Neural progenitor cell (in vitro differentiated cells): ENCODE data around the gene POFUT2. TPM values are rescaled to one million over a fixed set of nuclear protein-coding genes. Genes with fewer than 3 reads are reported as not detected.

ENCODE experiments used
- DNase-seq: peaks from one replicate; pipeline ENCODE4 v3.0.0-alpha.2; 2016; ENCODE audit warnings: low spot score
- H2AFZ ChIP-seq: fragments of 200-600 bp; sonication (generic); replicated peaks from 2 replicates; pipeline ENCODE4 v1.6.1; 2016; ENCODE audit warnings: antibody characterized with exemption
- H3F3A ChIP-seq: fragments of 200-600 bp; sonication (generic); 2 replicates; pipeline ENCODE4 v1.6.1; 2016; ENCODE audit warnings: antibody characterized with exemption, low read depth
- H3K27ac ChIP-seq: fragments of 200-600 bp; sonication (generic); 2 replicates; pipeline ENCODE4 v1.5.1; 2016; ENCODE audit warnings: mild to moderate bottlenecking
- H3K27me3 ChIP-seq: fragments of 200-600 bp; sonication (generic); 2 replicates; pipeline ENCODE4 v1.6.1; 2016; ENCODE audit warnings: mild to moderate bottlenecking, moderate library complexity
- H3K36me3 ChIP-seq: fragments of 200-600 bp; sonication (generic); 2 replicates; pipeline ENCODE4 v1.5.1; 2016
- H3K4me1 ChIP-seq: fragments of 200-600 bp; sonication (generic); 2 replicates; pipeline ENCODE4 v1.6.1; 2016; ENCODE audit warnings: mixed run types
- H3K4me2 ChIP-seq: fragments of 200-600 bp; sonication (generic); 2 replicates; pipeline ENCODE4 v1.6.1; 2016
- H3K4me3 ChIP-seq: fragments of 200-600 bp; sonication (generic); 2 replicates; pipeline ENCODE4 v1.5.1; 2016
- H3K79me2 ChIP-seq: fragments of 200-600 bp; sonication (generic); 2 replicates; pipeline ENCODE4 v1.6.1; 2016; ENCODE audit warnings: low read depth
- H3K9ac ChIP-seq: fragments of 200-600 bp; sonication (generic); 2 replicates; pipeline ENCODE4 v1.6.1; 2016
- H3K9me3 ChIP-seq: fragments of 200-600 bp; sonication (generic); 2 replicates; pipeline ENCODE4 v1.5.1; 2016; ENCODE audit warnings: low read depth
- H4K20me1 ChIP-seq: fragments of 200-600 bp; sonication (generic); 2 replicates; pipeline ENCODE4 v1.6.1; 2016; ENCODE audit warnings: low read depth
- H3K27ac Mint-ChIP-seq: 3 replicates; pipeline ENCODE4 v1.8.0; 2021; ENCODE audit warnings: mixed read lengths
- H3K27me3 Mint-ChIP-seq: 2 replicates; pipeline ENCODE4 v1.8.0; 2022; ENCODE audit warnings: low read depth, mild to moderate bottlenecking, inconsistent platforms, moderate library complexity, mixed read lengths; ENCODE audit not compliant: insufficient read depth
- H3K36me3 Mint-ChIP-seq: 3 replicates; pipeline ENCODE4 v1.8.0; 2021; ENCODE audit warnings: mixed read lengths
- H3K4me1 Mint-ChIP-seq: 3 replicates; pipeline ENCODE4 v1.8.0; 2021; ENCODE audit warnings: mixed read lengths
- H3K4me3 Mint-ChIP-seq: 3 replicates; pipeline ENCODE4 v1.8.0; 2021; ENCODE audit warnings: mild to moderate bottlenecking, moderate library complexity, mixed read lengths
- H3K9me3 Mint-ChIP-seq: 3 replicates; pipeline ENCODE4 v1.8.0; 2020; ENCODE audit warnings: mixed read lengths
- EZH2 ChIP-seq: fragments of 200-600 bp; sonication (generic); IDR thresholded peaks from 2 replicates; pipeline ENCODE4 v1.6.1; 2017; ENCODE audit warnings: antibody characterized with exemption, mild to moderate bottlenecking, moderate library complexity
- EZH2phosphoT487 ChIP-seq: fragments of 200-600 bp; sonication (generic); IDR thresholded peaks from 2 replicates; pipeline ENCODE4 v1.6.1; 2017; ENCODE audit warnings: antibody characterized with exemption
- total RNA-seq: library from RNA; depleted of rRNA; stranded (reverse); fragments of >200 nt; gene quantifications from 2 replicates; pipeline ENCODE4 v1.2.3, GENCODE V29; 2015; ENCODE audit warnings: low replicate concordance
- TF ChIP-seq, protein P1 (sequence below): fragments of 200-600 bp; sonication (generic); IDR thresholded peaks from 2 replicates; pipeline ENCODE4 v1.5.1; 2017; ENCODE audit warnings: antibody characterized with exemption, mild to moderate bottlenecking

Gene POFUT2
- total RNA-seq, 1 donor from 2014 or later = 28.5 TPM

DNA sequence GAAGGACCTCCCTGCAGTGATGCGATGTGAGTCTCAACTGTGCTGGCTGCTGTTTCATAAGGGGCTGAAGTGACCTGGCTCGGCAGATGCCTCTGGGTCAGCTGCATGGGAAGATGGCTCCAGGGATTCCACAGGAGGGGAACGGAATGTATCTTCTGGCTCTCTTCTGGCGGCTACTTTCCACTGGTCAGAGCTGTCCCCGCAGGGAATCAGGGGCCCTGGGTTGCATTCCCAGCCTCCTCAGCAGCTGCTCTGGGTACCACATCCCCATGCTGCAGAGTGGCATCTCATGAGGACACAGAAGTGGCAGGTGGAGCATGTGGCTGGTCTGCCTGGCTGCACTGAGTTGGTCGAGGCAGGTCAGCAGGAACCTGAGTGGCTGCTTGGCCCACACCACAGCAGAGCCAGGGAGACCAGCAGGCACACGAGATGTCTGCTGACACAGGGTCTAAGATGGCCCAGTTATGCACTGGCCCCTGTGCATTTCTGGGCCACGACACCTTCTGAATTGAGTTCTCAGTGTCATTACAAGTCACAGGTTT, 42.8 kb downstream of the POFUT2 start:
- Histone ChIP-seq H3K79me2 (no peaks in the 10 kb centered on the region), H3K27me3 (peaks cover 7% of the 10 kb centered on the region), H3K4me3 (no peak overlapping the region), H3K4me2 (no peak overlapping the region), H2AFZ (no peak overlapping the region), H3K27ac (no peak overlapping the region), H3F3A (peaks cover 4% of the 10 kb centered on the region), H3K36me3 (no peaks in the 10 kb centered on the region), H3K9ac (no peak overlapping the region), H3K9me3 (peaks cover 7% of the 10 kb centered on the region), H3K4me1 (peaks cover 9% of the 10 kb centered on the region), H4K20me1 (no peaks in the 10 kb centered on the region)
- Mint-ChIP-seq H3K36me3 (no peaks in the 10 kb centered on the region), H3K27ac (no peak overlapping the region), H3K4me3 (no peak overlapping the region), H3K27me3 (peaks cover 8% of the 10 kb centered on the region), H3K9me3 (peaks cover 27% of the 10 kb centered on the region), H3K4me1 (peaks cover 22% of the 10 kb centered on the region)
- TF ChIP-seq EZH2 (no peak), EZH2phosphoT487 (no peak)
- TF ChIP-seq, protein P1, sequence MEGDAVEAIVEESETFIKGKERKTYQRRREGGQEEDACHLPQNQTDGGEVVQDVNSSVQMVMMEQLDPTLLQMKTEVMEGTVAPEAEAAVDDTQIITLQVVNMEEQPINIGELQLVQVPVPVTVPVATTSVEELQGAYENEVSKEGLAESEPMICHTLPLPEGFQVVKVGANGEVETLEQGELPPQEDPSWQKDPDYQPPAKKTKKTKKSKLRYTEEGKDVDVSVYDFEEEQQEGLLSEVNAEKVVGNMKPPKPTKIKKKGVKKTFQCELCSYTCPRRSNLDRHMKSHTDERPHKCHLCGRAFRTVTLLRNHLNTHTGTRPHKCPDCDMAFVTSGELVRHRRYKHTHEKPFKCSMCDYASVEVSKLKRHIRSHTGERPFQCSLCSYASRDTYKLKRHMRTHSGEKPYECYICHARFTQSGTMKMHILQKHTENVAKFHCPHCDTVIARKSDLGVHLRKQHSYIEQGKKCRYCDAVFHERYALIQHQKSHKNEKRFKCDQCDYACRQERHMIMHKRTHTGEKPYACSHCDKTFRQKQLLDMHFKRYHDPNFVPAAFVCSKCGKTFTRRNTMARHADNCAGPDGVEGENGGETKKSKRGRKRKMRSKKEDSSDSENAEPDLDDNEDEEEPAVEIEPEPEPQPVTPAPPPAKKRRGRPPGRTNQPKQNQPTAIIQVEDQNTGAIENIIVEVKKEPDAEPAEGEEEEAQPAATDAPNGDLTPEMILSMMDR = no peak
- DNase-seq = no peak

- H3F3A ChIP-seq = no peaks in the 10 kb centered on the region
- Mint-ChIP-seq H3K36me3 (no peaks in the 10 kb centered on the region), H3K27ac (no peak overlapping the region), H3K9me3 (peaks cover 24% of the 10 kb centered on the region), H3K27me3 (peaks cover 8% of the 10 kb centered on the region), H3K4me3 (no peak overlapping the region), H3K4me1 (peaks cover 11% of the 10 kb centered on the region)
- H2AFZ ChIP-seq = no peak overlapping the region
- peaks cover 2% of the 10 kb centered on the region for H3K4me1 ChIP-seq
- H3K9me3 ChIP-seq = peaks cover 7% of the 10 kb centered on the region
- no peak overlapping the region for H3K9ac ChIP-seq
- H3K4me3 ChIP-seq = no peak overlapping the region
- no peaks in the 10 kb centered on the region for H4K20me1 ChIP-seq
- no peak for TF ChIP-seq EZH2phosphoT487
- TF ChIP-seq, protein P1 = no peak
- no peak for TF ChIP-seq EZH2
- no peak overlapping the region for H3K27ac ChIP-seq
- no peaks in the 10 kb centered on the region for H3K36me3 ChIP-seq
- no peak overlapping the region for H3K4me2 ChIP-seq
- H3K27me3 ChIP-seq = peaks cover 7% of the 10 kb centered on the region
- no peaks in the 10 kb centered on the region for H3K79me2 ChIP-seq
- no peak for DNase-seq
Observed at GRCh38 chr21:45243603-45244002, 44.1 kb downstream of the POFUT2 start.

GRCh38 chr21:45241357-45241756, 46.3 kb downstream of the POFUT2 start:
- TF ChIP-seq, protein P1 = no peak
- TF ChIP-seq EZH2 (no peak), EZH2phosphoT487 (no peak)
- no peaks in the 10 kb centered on the region for H3K36me3 Mint-ChIP-seq
- Histone ChIP-seq H4K20me1 (no peaks in the 10 kb centered on the region), H3K4me1 (no peaks in the 10 kb centered on the region), H3K27ac (no peak overlapping the region), H3K9me3 (peaks cover 7% of the 10 kb centered on the region), H3K9ac (no peak overlapping the region), H3K4me3 (no peak overlapping the region), H3K27me3 (no peaks in the 10 kb centered on the region), H2AFZ (no peak overlapping the region), H3F3A (no peaks in the 10 kb centered on the region), H3K4me2 (no peak overlapping the region), H3K36me3 (no peaks in the 10 kb centered on the region), H3K79me2 (no peaks in the 10 kb centered on the region)
- DNase-seq = no peak
- no peak overlapping the region for H3K27ac Mint-ChIP-seq
- no peaks in the 10 kb centered on the region for H3K4me1 Mint-ChIP-seq
- H3K4me3 Mint-ChIP-seq = no peak overlapping the region
- peaks cover 6% of the 10 kb centered on the region for H3K27me3 Mint-ChIP-seq
- peaks cover 29% of the 10 kb centered on the region for H3K9me3 Mint-ChIP-seq
